Fibroblast of lung (primary cell): ENCODE data around the gene SMARCD1. TPM values are rescaled to one million over a fixed set of nuclear protein-coding genes. Genes with fewer than 3 reads are reported as not detected.

Experiments
- DNase-seq, 2 donors: peaks; one replicate each; pipeline versions ENCODE4 v3.0.0 to v3.0.0-alpha.2; 2010; ENCODE audit warnings: low read depth in 2 of 2
- H2AFZ ChIP-seq: 2 replicates; pipeline ENCODE4 v1.5.1; 2012; ENCODE audit warnings: low read length, control low read depth, inconsistent platforms
- H3K27ac ChIP-seq: 2 replicates; pipeline ENCODE4 v1.5.1; 2011; ENCODE audit warnings: low read length, control low read depth; ENCODE audit not compliant: insufficient read depth
- H3K27me3 ChIP-seq: 2 replicates; pipeline ENCODE4 v1.5.1; 2011; ENCODE audit warnings: mild to moderate bottlenecking, low read length; ENCODE audit not compliant: control insufficient read depth, insufficient read depth
- H3K36me3 ChIP-seq: 2 replicates; pipeline ENCODE4 v1.5.1; 2011; ENCODE audit warnings: low read length; ENCODE audit not compliant: control insufficient read depth, insufficient read depth
- H3K4me1 ChIP-seq: 2 replicates; pipeline ENCODE4 v1.5.1; 2011; ENCODE audit warnings: low read length; ENCODE audit not compliant: control insufficient read depth, insufficient read depth; ENCODE audit errors: extremely low read depth
- H3K4me2 ChIP-seq: 2 replicates; pipeline ENCODE4 v1.5.1; 2011; ENCODE audit warnings: low read length, control low read depth; ENCODE audit not compliant: insufficient read depth; ENCODE audit errors: extremely low read depth
- H3K4me3 ChIP-seq, 4 experiments: fragments of 200-600 bp in 1 of 4; sonication (generic) in 1 of 4; replicated peaks in 1 of 4; 2 replicates each; pipeline ENCODE4 v1.5.1; 2011 to 2016; ENCODE audit warnings: low read length in 4 of 4, low read depth in 3 of 4, mild to moderate bottlenecking in 3 of 4, control low read depth in 2 of 4, inconsistent platforms in 1 of 4, mixed read lengths in 1 of 4; ENCODE audit not compliant: insufficient read depth in 1 of 4; ENCODE audit errors: control extremely low read depth in 1 of 4
- H3K79me2 ChIP-seq: 2 replicates; pipeline ENCODE4 v1.5.1; 2012; ENCODE audit warnings: mild to moderate bottlenecking, low read length, inconsistent platforms; ENCODE audit not compliant: control insufficient read depth, insufficient read depth
- H3K9ac ChIP-seq: 2 replicates; pipeline ENCODE4 v1.5.1; 2011; ENCODE audit warnings: mild to moderate bottlenecking, low read length, control low read depth; ENCODE audit not compliant: insufficient read depth
- H3K9me3 ChIP-seq: 2 replicates; pipeline ENCODE4 v1.5.1; 2012; ENCODE audit warnings: low read depth, low read length; ENCODE audit not compliant: control insufficient read depth, insufficient read depth
- H4K20me1 ChIP-seq: 2 replicates; pipeline ENCODE4 v1.5.1; 2011; ENCODE audit warnings: low read length; ENCODE audit not compliant: control insufficient read depth, insufficient read depth; ENCODE audit errors: extremely low read depth
- EZH2 ChIP-seq: IDR thresholded peaks from 2 replicates; pipeline ENCODE4 v1.5.1; 2012; ENCODE audit warnings: low read length, control low read depth, mild to moderate bottlenecking; ENCODE audit errors: missing control alignments
- polyA plus RNA-seq, 2 donors: library from polyadenylated mRNA; depleted of rRNA in 1 of 2; stranded (reverse) in 1 of 2; unstranded in 1 of 2; fragments of >200 nt; gene quantifications; 2 replicates each; pipeline ENCODE4 v1.2.1, GENCODE V29; 2011 to 2012; ENCODE audit warnings: missing spikeins in 1 of 2
- total RNA-seq: library from RNA; depleted of rRNA; stranded (reverse); fragments of >200 nt; gene quantifications from 2 replicates; pipeline ENCODE4 v1.2.1, GENCODE V29; 2014
- TF ChIP-seq, protein P1 (sequence below), 2 donors: IDR thresholded peaks in 1 of 2; conservative IDR thresholded peaks in 1 of 2; 1 replicate in 1 of 2; 2 replicates in 1 of 2; pipeline ENCODE4 v1.5.1; 2011 to 2012; ENCODE audit warnings: low read length in 2 of 2, control low read depth in 1 of 2, inconsistent platforms in 1 of 2, low read depth in 1 of 2, mild to moderate bottlenecking in 1 of 2

SMARCD1 gene
- total and polyA plus RNA-seq, 2 donors (not counting 1 experiment from before 2014, with no cell fraction given): 30.5 to 34.3 TPM

DNA sequence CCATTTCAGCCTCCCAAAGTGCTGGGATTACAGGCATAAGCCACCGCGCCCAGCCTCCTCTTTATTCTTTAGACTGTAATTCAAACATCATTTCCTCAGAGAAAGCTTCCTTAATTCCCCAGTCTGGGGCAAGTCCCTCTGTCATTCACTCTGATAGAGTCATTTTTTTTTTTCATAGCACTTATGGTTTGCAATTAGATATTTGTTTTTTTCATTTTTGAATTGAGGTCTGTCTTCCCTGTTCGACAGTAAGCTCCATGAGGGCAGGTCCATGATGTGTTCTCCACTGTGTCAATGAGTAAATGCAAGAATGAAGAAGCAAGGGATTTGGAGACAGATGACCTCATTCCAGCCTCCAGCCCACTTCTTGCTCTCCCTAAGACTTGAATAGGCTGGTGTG is 15.6 kb upstream of the SMARCD1 start:
- Histone ChIP-seq H3K4me2 (no peak overlapping the region), H3K27ac (no peak overlapping the region), H4K20me1 (no peaks in the 10 kb centered on the region), H3K4me1 (peaks cover 3% of the 10 kb centered on the region), H3K36me3 (no peaks in the 10 kb centered on the region), H3K9me3 (no peaks in the 10 kb centered on the region), H3K27me3 (no peaks in the 10 kb centered on the region), H3K79me2 (no peaks in the 10 kb centered on the region), H3K9ac (no peak overlapping the region), H3K4me3 (no peak overlapping the region), H2AFZ (no peak overlapping the region)
- no peak for DNase-seq
- TF ChIP-seq, protein P1, sequence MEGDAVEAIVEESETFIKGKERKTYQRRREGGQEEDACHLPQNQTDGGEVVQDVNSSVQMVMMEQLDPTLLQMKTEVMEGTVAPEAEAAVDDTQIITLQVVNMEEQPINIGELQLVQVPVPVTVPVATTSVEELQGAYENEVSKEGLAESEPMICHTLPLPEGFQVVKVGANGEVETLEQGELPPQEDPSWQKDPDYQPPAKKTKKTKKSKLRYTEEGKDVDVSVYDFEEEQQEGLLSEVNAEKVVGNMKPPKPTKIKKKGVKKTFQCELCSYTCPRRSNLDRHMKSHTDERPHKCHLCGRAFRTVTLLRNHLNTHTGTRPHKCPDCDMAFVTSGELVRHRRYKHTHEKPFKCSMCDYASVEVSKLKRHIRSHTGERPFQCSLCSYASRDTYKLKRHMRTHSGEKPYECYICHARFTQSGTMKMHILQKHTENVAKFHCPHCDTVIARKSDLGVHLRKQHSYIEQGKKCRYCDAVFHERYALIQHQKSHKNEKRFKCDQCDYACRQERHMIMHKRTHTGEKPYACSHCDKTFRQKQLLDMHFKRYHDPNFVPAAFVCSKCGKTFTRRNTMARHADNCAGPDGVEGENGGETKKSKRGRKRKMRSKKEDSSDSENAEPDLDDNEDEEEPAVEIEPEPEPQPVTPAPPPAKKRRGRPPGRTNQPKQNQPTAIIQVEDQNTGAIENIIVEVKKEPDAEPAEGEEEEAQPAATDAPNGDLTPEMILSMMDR (conservative IDR thresholded peaks at IDR 0.05 in 1 of 2, IDR thresholded peaks at IDR 0.05 in 1 of 2; ENCODE audit: low read depth in 1 of 2, low read length in 2 of 2): no peak
- TF ChIP-seq EZH2: no peak

DNA sequence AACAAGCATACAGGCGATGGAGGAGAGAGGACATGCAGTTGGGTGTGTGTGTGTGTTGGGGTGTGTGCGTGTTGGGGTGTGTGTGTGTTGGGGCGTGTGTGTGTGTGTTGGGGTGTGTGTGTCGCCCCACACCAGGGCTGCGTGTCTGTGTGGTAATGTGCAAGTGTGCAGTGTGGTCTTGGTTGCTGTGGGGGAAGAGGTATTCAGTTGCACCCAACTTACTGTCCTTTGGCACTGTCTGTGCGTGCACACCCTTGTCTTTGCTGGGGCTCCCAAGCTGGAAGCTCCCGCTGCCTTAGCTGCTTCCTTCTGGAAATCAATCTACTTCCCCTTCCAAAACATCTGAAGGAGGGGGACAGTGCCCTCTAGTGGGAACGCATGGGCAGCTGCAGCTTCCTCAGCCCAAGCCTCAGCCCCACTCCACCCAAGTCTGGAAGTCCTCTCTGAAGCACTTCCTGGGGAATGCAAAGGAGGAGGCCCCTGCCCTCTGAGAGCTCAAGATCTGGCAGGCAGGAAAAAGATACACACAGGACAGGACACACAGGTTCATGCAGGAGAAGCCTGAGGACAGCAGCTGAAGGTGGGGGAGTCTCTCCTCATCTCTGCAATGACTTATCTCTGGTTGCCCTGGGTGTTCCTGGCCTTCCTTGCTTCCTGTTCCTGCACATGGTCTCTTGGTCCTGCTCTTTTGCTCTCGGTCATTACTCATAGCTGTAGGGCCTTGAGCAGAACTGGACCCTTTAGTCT is 14.7 kb upstream of the SMARCD1 start:
- Histone ChIP-seq H3K4me3 (no peak overlapping the region), H3K27ac (no peak overlapping the region), H3K36me3 (no peaks in the 10 kb centered on the region), H3K9ac (no peak overlapping the region), H3K27me3 (no peaks in the 10 kb centered on the region), H3K79me2 (no peaks in the 10 kb centered on the region), H2AFZ (peak overlapping the region; percentile 79), H3K4me2 (no peak overlapping the region), H3K9me3 (no peaks in the 10 kb centered on the region), H3K4me1 (peaks cover 6% of the 10 kb centered on the region), H4K20me1 (no peaks in the 10 kb centered on the region)
- peak; percentile 68 to 91 for DNase-seq
- no peak for TF ChIP-seq EZH2
- TF ChIP-seq, protein P1 (conservative IDR thresholded peaks at IDR 0.05 in 1 of 2, IDR thresholded peaks at IDR 0.05 in 1 of 2; ENCODE audit: low read depth in 1 of 2, low read length in 2 of 2): peak; percentile 96 to 97

DNA sequence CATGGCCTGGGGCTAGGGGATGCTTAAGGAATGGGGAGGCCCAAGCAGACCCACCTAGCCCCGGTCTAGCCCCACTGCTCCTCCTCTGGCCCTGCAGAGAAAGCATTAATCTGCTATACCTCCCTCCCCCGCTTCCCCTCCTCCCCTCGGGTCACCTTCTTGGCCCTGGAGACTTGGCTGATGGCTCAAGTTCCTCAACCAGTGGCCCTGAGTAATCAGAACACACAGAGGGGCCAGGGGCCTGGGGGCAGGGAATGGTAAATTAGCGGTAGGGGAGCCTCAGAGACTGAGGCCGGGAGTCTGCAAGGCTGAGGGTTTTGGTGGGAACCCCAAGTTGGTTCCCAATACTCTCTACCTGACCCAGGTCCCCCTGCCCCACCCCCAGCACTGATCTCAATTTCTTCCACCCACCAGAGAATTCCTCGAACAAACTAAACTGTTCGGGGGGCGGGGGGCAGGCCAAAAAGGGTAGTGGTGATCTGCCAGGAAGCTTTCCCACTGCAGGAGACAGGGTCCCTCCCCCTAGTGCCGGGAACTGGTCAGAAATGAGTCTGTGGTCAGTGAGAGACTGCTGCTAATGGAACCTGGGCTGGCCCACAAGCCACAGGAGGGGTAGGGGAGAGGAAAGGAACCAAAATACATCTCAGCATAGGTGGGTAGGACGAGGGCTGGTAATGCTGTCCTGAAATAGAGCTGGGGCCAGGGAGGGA is 12.8 kb upstream of the SMARCD1 start:
- H3K4me3 ChIP-seq: no peak overlapping the region
- TF ChIP-seq, protein P1 (conservative IDR thresholded peaks at IDR 0.05 in 1 of 2, IDR thresholded peaks at IDR 0.05 in 1 of 2; ENCODE audit: low read depth in 1 of 2, low read length in 2 of 2): no peak
- no peak for TF ChIP-seq EZH2

More for the DNA sequence above, 12.8 kb upstream of the SMARCD1 start:
- Histone ChIP-seq H3K27me3 (no peaks in the 10 kb centered on the region), H3K4me2 (no peak overlapping the region), H3K9ac (no peak overlapping the region), H3K27ac (no peak overlapping the region), H2AFZ (no peak overlapping the region), H3K9me3 (no peaks in the 10 kb centered on the region), H3K79me2 (no peaks in the 10 kb centered on the region), H3K4me1 (peaks cover 3% of the 10 kb centered on the region), H3K36me3 (no peaks in the 10 kb centered on the region), H4K20me1 (no peaks in the 10 kb centered on the region)
- no peak for DNase-seq
